LNCaP clone FGC (cell line): ENCODE data around the gene RAB11FIP4.

ENCODE experiments used
- DNase-seq: peaks from one replicate; pipeline ENCODE4 v3.0.0-alpha.2; 2011; ENCODE audit warnings: low read depth
- H3K4me3 ChIP-seq: 2 replicates; pipeline ENCODE4 v1.5.1; 2011; ENCODE audit warnings: mild to moderate bottlenecking, low read depth, low read length, control low read depth
- CTCF ChIP-seq: IDR thresholded peaks from 2 replicates; pipeline ENCODE4 v1.5.1; 2012; ENCODE audit warnings: mild to moderate bottlenecking; ENCODE audit not compliant: control insufficient read depth, insufficient read depth; ENCODE audit errors: extremely low read depth

RAB11FIP4 gene

GRCh38 chr17:31443386-31443785 is 51.9 kb downstream of the RAB11FIP4 start:
- DNase-seq, result no peak
- H3K4me3 ChIP-seq, result no peak overlapping the region
- no peak for TF ChIP-seq CTCF

- no peak for DNase-seq
- no peak overlapping the region for H3K4me3 ChIP-seq
- TF ChIP-seq CTCF, result no peak
These were observed 52.6 kb downstream of the RAB11FIP4 start for GRCh38 chr17:31444026-31444425.

- peak; percentile 12; the same call in 1 of the 2 replicates for TF ChIP-seq CTCF
- no peak overlapping the region for H3K4me3 ChIP-seq
- DNase-seq, result no peak
These were observed 54.9 kb downstream of the RAB11FIP4 start for GRCh38 chr17:31446195-31446967.

- DNase-seq, result no peak
These were observed 57.1 kb downstream of the RAB11FIP4 start for GRCh38 chr17:31448467-31449077.

GRCh38 chr17:31449111-31449510 is 57.6 kb downstream of the RAB11FIP4 start:
- no peak for DNase-seq
- TF ChIP-seq CTCF, result no peak
- no peak overlapping the region for H3K4me3 ChIP-seq

More at GRCh38 chr17:31448467-31449077, 57.1 kb downstream of the RAB11FIP4 start:
- H3K4me3 ChIP-seq, result no peak overlapping the region
- no peak for TF ChIP-seq CTCF

- H3K4me3 ChIP-seq, result no peak overlapping the region
- DNase-seq, result no peak
- no peak for TF ChIP-seq CTCF
These were observed 58.3 kb downstream of the RAB11FIP4 start for GRCh38 chr17:31449746-31450145.
